Fibroblast of lung (primary cell): ENCODE results near the gene TH.
"Not testable (repeated sequence)": the region's sequence is repeated elsewhere in the genome, so short reads cannot be mapped to it uniquely, and the experiment has no call there.

Source experiments
- CTCF ChIP-seq, 2 donors: IDR thresholded peaks in 1 of 2; conservative IDR thresholded peaks in 1 of 2; 1 replicate in 1 of 2; 2 replicates in 1 of 2; pipeline ENCODE4 v1.5.1; 2011 to 2012; ENCODE audit warnings: low read length in 2 of 2, control low read depth in 1 of 2, inconsistent platforms in 1 of 2, low read depth in 1 of 2, mild to moderate bottlenecking in 1 of 2
- EZH2 ChIP-seq: IDR thresholded peaks from 2 replicates; pipeline ENCODE4 v1.5.1; 2012; ENCODE audit warnings: low read length, control low read depth, mild to moderate bottlenecking; ENCODE audit errors: missing control alignments

DNA sequence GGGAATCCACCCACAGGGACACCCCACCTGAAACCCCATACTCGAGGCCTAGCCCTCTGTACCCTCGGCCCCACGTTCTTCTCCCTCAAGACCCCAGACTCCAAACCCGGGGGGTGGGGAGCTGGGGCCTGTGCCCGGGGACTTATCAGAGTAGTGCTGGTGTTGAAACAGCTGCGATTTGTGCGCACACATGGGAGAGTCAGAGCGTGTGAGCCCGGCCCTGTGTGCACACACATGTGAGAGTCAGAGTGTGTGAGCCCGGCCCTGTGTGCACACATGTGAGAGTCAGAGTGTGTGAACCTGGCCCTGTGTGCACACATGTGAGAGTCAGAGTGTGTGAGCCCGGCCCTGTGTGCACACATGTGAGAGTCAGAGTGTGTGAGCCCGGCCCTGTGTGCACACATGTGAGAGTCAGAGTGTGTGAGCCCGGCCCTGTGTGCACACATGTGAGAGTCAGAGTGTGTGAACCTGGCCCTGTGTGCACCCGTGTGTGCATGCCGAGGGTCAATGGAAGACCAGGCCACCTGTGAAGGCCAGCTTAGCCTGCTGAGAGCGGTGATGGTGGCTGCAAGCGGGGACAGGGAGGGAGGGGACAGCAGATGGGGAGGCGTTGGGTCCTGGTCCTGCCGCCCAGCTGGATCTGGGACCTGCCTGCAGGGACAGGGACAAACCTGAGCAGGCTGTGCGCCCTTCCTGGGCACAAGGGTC is 22.4 kb upstream of the TH start:
- not testable (repeated sequence) for TF ChIP-seq CTCF (conservative IDR thresholded peaks at IDR 0.05 in 1 of 2, IDR thresholded peaks at IDR 0.05 in 1 of 2; ENCODE audit: low read depth in 1 of 2, low read length in 2 of 2); EZH2
